ENCODE measurements around the gene PFKFB3. TPM values are rescaled to one million over a fixed set of nuclear protein-coding genes. Genes with fewer than 3 reads are reported as not detected.
A peak's percentile ranks its signal among the peaks of the same experiment; 100 is the strongest.

PFKFB3 gene
- total and polyA plus RNA-seq, 2 of the 13 experiments (the other 11 are each of a cell fraction or from before 2014, with no cell fraction given) = 1.2 to 13.3 TPM

DNA sequence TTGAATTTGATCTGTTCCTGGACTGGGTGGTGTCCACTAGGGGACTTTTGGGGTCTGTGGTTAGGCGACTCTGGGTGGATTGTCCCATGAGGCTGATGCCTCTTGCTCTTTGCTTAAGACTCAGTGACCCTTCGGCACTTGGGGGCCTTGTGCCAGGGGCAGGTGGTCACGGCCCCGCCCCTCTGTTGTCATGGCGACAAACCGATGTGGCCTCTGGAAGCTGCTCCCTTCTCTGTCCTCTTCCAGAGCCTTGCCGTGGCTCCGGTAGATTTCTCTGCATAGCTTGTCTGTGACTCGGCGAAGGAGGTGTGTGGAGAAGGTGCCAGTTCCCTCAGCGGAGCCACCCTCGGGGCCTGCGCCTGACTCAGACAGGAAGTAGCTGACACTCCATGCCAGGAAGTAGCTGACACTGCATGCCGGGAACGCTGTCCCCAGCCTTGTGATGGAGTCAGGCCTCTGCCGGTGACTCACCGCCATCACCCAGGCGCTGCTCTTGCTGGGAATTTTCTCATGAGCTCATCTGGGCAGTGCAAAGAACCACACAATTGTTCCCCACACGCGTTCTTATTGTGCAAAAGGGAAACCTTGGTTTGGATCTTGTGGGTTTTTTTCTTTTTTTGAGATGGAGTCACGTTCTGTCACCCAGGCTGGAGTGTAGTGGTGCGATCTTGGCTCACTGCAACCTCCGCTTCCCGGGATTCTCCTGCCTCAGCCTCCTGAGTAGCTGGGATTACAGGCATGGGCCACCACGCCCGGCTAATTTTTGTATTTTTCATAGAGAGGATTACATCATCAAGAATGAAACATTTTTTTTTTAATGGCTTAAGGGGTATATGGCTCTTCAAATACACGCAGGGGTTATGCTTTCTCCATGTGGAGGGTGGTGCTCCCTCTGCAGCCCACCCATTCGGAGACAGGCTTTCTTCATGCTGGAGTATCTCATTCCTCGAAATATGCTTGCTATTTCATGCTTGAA, 72.6 kb downstream of the PFKFB3 start (continued):
- TF ChIP-seq ZNF687 (CRISPR knock-in tag; IDR thresholded peaks at IDR 0.05) (peak; percentile 42), FOSL2 (CRISPR knock-in tag; IDR thresholded peaks at IDR 0.05) (peak; percentile 71), ATF7 (IDR thresholded peaks at IDR 0.05) (peak; percentile 77), ATF7 (CRISPR knock-in tag; IDR thresholded peaks at IDR 0.05) (no peak), IRF2 (CRISPR knock-in tag; IDR thresholded peaks at IDR 0.05) (no peak), RFX3 (CRISPR knock-in tag; IDR thresholded peaks at IDR 0.05) (peak; percentile 48; the same call in 1 of the 2 replicates), GABPA (IDR thresholded peaks at IDR 0.05; ENCODE audit: low read depth, low read length) (peak; percentile 32; the same call in 1 of the 2 replicates), GABPA (CRISPR knock-in tag; IDR thresholded peaks at IDR 0.05; ENCODE audit: low read depth) (peak; percentile 61), ZBTB38 (CRISPR knock-in tag; IDR thresholded peaks at IDR 0.05) (peak; percentile 74; the same call in 1 of the 2 replicates)
- TF ChIP-seq, protein P1, sequence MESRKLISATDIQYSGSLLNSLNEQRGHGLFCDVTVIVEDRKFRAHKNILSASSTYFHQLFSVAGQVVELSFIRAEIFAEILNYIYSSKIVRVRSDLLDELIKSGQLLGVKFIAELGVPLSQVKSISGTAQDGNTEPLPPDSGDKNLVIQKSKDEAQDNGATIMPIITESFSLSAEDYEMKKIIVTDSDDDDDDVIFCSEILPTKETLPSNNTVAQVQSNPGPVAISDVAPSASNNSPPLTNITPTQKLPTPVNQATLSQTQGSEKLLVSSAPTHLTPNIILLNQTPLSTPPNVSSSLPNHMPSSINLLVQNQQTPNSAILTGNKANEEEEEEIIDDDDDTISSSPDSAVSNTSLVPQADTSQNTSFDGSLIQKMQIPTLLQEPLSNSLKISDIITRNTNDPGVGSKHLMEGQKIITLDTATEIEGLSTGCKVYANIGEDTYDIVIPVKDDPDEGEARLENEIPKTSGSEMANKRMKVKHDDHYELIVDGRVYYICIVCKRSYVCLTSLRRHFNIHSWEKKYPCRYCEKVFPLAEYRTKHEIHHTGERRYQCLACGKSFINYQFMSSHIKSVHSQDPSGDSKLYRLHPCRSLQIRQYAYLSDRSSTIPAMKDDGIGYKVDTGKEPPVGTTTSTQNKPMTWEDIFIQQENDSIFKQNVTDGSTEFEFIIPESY (CRISPR knock-in tag; IDR thresholded peaks at IDR 0.05) = peak; percentile 93
